Esophagus muscularis mucosa (tissue), 4 donors: ENCODE data around the gene CFAP54. TPM values are rescaled to one million over a fixed set of nuclear protein-coding genes. Genes with fewer than 3 reads are reported as not detected.
A peak's percentile ranks its signal among the peaks of the same experiment; 100 is the strongest.

ENCODE experiments used
- DNase-seq: peaks from one replicate; pipeline ENCODE4 v3.0.0-alpha.2; 2017; ENCODE audit errors: extremely low spot score
- H3K27ac ChIP-seq, 4 donors: fragments of 200-600 bp; sonication (generic); replicated peaks in 1 of 4; 1 replicate in 3 of 4; 2 replicates in 1 of 4; pipeline ENCODE4 v1.5.1; 2016 to 2019; ENCODE audit warnings: mild to moderate bottlenecking in 1 of 4
- H3K27me3 ChIP-seq, 4 donors: fragments of 200-600 bp; sonication (generic); one replicate each; pipeline versions ENCODE4 v1.5.1 to v1.6.0; 2016 to 2019
- H3K36me3 ChIP-seq, 4 donors: fragments of 200-600 bp; sonication (generic); one replicate each; pipeline ENCODE4 v1.5.1; 2016 to 2019
- H3K4me1 ChIP-seq, 4 donors: fragments of 200-600 bp; sonication (generic); one replicate each; pipeline ENCODE4 v1.5.1; 2016 to 2019
- H3K4me3 ChIP-seq, 4 donors: fragments of 200-600 bp; sonication (generic); 1 replicate in 2 of 4; 2 replicates in 2 of 4; pipeline ENCODE4 v1.5.1; 2016 to 2019; ENCODE audit warnings: mild to moderate bottlenecking in 4 of 4, moderate library complexity in 1 of 4
- H3K9me3 ChIP-seq, 4 donors: fragments of 200-600 bp; sonication (generic); 1 replicate in 3 of 4; 2 replicates in 1 of 4; pipeline ENCODE4 v1.5.1; 2016 to 2019
- CTCF ChIP-seq, 3 experiments: fragments of 200-600 bp in 2 of 3; fragments of 450-650 bp in 1 of 3; sonication (generic) in 2 of 3; IDR thresholded peaks; one replicate each; pipeline ENCODE4 v1.5.1; 2017 to 2019; ENCODE audit warnings: antibody characterized with exemption in 3 of 3, mild to moderate bottlenecking in 2 of 3, moderate library complexity in 1 of 3
- EP300 ChIP-seq: sonication (generic); formaldehyde crosslinking; IDR thresholded peaks from one replicate; pipeline ENCODE4 v1.6.1; 2017; ENCODE audit warnings: antibody characterized with exemption
- POLR2A ChIP-seq: fragments of 450-650 bp; IDR thresholded peaks from one replicate; pipeline ENCODE4 v1.6.1; 2017; ENCODE audit warnings: antibody characterized with exemption, moderate library complexity, mild to moderate bottlenecking, low read depth
- POLR2AphosphoS5 ChIP-seq, 2 donors: sonication (generic); formaldehyde crosslinking; IDR thresholded peaks; one replicate each; pipeline ENCODE4 v1.6.1; 2017; ENCODE audit warnings: antibody characterized with exemption in 2 of 2
- WGBS: methylation state at CpG from one replicate; pipeline ENCODE4 v1.1.5; 2018; 5-methylcytosine and 5-hydroxymethylcytosine counted together
- intact Hi-C: fragments of 100-400 bp; cut with DNase I; formaldehyde crosslinking; loops from one replicate; pipeline ENCODE4 v1.15.1; 2023
- total RNA-seq, 4 donors: library from RNA; depleted of rRNA; stranded (reverse); fragments of >200 nt; gene quantifications; one replicate each; pipeline versions ENCODE4 v1.1.0 to v1.2.1, GENCODE V29; 2016

The CFAP54 gene
- total RNA-seq, 4 donors from 2014 or later: 3.0 to 5.8 (median 4.3) TPM

DNA sequence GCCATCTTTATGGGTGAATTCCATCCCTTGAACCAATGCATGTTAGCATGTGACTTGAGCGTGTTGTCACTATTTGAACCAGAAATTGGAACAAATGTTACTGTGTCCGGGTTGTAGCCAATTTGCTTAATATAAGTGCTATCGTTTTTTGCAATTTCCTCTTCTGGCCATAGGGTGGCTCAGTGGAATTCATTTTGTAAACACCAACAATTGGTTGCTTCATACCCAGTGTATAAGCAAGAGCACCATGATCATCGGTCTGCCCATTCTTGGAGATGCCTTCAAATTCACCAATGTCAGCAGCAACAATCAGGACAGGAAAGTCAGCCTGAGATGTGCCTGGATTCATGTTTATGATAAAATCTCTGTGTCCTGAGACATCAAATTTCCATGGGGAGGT lies 412.7 kb downstream of the CFAP54 start:
- Histone ChIP-seq H3K4me1 (peaks cover 0 to 7% (median 3%) of the 10 kb centered on the region in 4 donors), H3K9me3 (no peaks in the 10 kb centered on the region), H3K27ac (no peak overlapping the region), H3K4me3 (no peak overlapping the region), H3K27me3 (no peaks in the 10 kb centered on the region), H3K36me3 (no peaks in the 10 kb centered on the region)
- TF ChIP-seq EP300 (no peak), POLR2A (no peak), POLR2AphosphoS5 (IDR thresholded peaks at IDR 0.05) (no peak), CTCF (IDR thresholded peaks at IDR 0.05) (no peak)
- no peak for DNase-seq
- intact Hi-C loops: no loop called here
- 71% methylated on average over 4 of the region's 4 CpGs for WGBS

DNA sequence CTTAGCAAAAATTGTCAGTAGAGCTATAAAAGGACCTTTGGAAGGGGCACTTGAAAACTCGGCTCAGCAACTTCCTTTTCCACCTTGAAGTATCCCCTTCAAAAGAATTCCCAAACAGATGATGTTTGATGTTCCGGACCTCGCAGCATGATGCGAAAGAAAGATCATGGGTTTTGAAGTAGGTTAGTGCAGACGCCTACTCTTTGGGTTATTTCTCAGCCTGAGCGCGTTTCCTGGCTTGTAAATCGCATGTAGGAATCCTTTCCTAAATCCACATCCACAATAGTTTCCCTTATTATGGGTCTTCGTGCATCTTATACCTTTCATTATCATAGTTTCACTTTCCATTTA lies 417.1 kb downstream of the CFAP54 start:
- no peaks in the 10 kb centered on the region for H3K36me3 ChIP-seq
- DNase-seq: no peak
- no peaks in the 10 kb centered on the region for H3K9me3 ChIP-seq
- WGBS: 44% methylated on average over 9 of the region's 9 CpGs
- no peak for TF ChIP-seq EP300
- no peak for TF ChIP-seq CTCF (IDR thresholded peaks at IDR 0.05)
- no peak for TF ChIP-seq POLR2A
- no peak for TF ChIP-seq POLR2AphosphoS5 (IDR thresholded peaks at IDR 0.05)
- peak overlapping the region; percentile 73 to 92 (median 80) for H3K4me3 ChIP-seq
- intact Hi-C loops: no loop called here
- H3K4me1 ChIP-seq: peaks cover 13 to 29% (median 21%) of the 10 kb centered on the region in 4 donors
- peak overlapping the region; percentile 82 to 94 (median 88) for H3K27ac ChIP-seq
- no peaks in the 10 kb centered on the region for H3K27me3 ChIP-seq

DNA sequence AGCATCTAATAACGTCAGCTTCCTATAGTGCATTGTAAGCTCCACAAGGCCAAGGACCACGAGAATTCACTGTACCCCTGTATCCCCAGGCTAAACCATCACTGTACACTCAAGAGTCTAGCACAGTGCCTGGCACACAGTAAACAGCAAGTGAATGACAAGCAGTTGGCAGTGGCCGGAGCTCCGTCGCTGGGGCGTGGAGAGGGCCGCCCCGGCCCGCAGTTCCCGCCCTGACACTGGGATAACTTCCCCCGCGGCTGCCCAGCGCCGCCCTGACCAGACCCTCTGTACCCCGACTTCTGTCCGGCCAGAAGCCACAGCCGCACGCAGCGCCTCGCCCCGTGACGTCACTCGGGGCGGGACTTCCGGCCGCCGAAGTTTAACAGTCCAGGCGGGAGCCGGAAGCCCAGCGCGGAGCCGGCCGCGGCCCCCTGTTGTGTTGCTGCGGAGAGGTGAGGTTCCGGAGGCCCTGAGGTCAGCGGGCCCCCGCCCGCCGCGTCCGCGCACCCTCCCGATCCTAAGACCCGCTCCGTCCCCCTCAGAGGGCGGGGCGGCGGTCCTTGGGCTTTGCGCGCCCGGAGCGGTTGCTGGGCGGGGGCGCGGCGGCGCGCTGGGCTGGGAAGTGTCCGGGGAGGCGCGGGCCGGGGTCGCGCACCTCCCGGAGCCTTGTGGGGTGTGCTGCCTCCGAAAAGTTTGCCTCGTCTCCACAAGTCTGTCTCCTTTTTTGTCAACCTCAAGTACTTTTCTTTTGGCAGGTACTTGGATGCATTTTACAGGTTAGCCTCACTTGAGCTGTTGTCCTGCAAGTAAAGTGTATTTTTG lies 417.7 kb downstream of the CFAP54 start, which contains the start of gene NEDD1:
Gene NEDD1, plus strand, starts transcription at position 409 of the 822 bp plus-strand sequence. CDS start 2,503 bp downstream, outside the sequence.
- TF ChIP-seq POLR2A (no peak), POLR2AphosphoS5 (IDR thresholded peaks at IDR 0.05) (peak; percentile 75 to 87)

DNA sequence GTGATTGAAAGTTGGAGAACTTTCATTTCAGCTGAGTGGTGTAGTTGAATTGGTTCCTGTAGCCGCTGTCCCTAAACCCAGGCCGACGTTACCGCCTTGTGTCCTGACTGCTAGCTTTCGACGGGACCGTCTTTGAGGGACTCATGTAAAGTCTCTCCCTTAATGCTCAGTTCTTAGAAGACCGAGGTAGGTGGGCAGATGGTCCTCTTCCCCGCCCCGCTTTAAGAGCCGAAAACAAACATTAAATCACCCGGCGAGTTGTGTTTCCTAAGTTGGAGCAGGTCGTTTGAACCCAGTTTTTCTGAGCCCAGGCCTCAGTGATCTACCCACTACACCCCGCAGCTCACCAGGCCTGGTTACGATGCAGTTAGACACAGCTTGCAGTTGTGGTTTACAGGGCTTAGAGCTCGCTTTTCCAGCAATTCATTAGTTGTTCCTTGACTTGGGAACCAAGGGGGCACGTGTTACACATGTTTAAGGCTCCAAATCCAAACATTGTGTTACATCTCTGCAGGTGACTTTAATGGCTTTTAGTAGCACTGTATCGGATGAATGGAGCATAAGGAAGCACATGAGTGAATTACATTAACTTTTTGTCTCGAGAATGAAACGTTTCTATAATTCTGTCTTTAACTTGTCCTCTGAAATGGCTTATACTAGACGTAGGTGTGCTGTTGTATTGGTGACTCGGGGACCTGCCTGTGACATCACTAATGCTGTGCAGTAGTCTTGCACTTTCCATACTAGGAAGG lies 418.5 kb downstream of the CFAP54 start:
- H3K9me3 ChIP-seq: no peaks in the 10 kb centered on the region
- H3K36me3 ChIP-seq: no peaks in the 10 kb centered on the region
- H3K4me1 ChIP-seq: peaks cover 17 to 39% (median 26%) of the 10 kb centered on the region in 4 donors
- H3K4me3 ChIP-seq: peak overlapping the region; percentile 73 to 92 (median 80)
- DNase-seq: no peak
- intact Hi-C loops: no loop called here
- H3K27me3 ChIP-seq: no peaks in the 10 kb centered on the region
- no peak for TF ChIP-seq CTCF (IDR thresholded peaks at IDR 0.05)
- no peak for TF ChIP-seq POLR2A
- TF ChIP-seq POLR2AphosphoS5 (IDR thresholded peaks at IDR 0.05): no peak
- no peak for TF ChIP-seq EP300
- peak overlapping the region; percentile 82 to 94 (median 88) for H3K27ac ChIP-seq
- WGBS: 5% methylated on average over 23 of the region's 23 CpGs

More for the DNA sequence above, 417.7 kb downstream of the CFAP54 start, which contains the start of gene NEDD1:
- Histone ChIP-seq H3K9me3 (no peaks in the 10 kb centered on the region), H3K27ac (peak within 1 kb of the TSS; percentile 82 to 94 (median 88)), H3K4me1 (peaks cover 13 to 32% (median 22%) of the 10 kb centered on the region in 4 donors), H3K27me3 (no peaks in the 10 kb centered on the region), H3K4me3 (peak within 1 kb of the TSS; percentile 73 to 92 (median 80)), H3K36me3 (no peaks in the 10 kb centered on the region)
- intact Hi-C loops: no loop called here
- peak; percentile 96 for DNase-seq
- under 1% methylated on average over 23 of the region's 68 CpGs for WGBS

- intact Hi-C loops: no loop called here
- Histone ChIP-seq H3K4me1 (peaks cover 17 to 39% (median 26%) of the 10 kb centered on the region in 4 donors), H3K9me3 (no peaks in the 10 kb centered on the region), H3K4me3 (peak overlapping the region; percentile 73 to 92 (median 80)), H3K27me3 (no peaks in the 10 kb centered on the region), H3K27ac (peak overlapping the region in 1 of 4 donors; percentile 90), H3K36me3 (no peaks in the 10 kb centered on the region)
- no peak for TF ChIP-seq POLR2A
- no peak for TF ChIP-seq POLR2AphosphoS5 (IDR thresholded peaks at IDR 0.05)
- no peak for TF ChIP-seq EP300
- no peak for TF ChIP-seq CTCF (IDR thresholded peaks at IDR 0.05)
- WGBS: 78% methylated on average over 3 of the region's 3 CpGs
- no peak for DNase-seq
Measured at GRCh38 chr12:96908423-96908675, 419.0 kb downstream of the CFAP54 start.
